ENCODE measurements around the gene BLOC1S3.
"Not testable (repeated sequence)": the region's sequence is repeated elsewhere in the genome, so short reads cannot be mapped to it uniquely, and the experiment has no call there.

Gene BLOC1S3

DNA sequence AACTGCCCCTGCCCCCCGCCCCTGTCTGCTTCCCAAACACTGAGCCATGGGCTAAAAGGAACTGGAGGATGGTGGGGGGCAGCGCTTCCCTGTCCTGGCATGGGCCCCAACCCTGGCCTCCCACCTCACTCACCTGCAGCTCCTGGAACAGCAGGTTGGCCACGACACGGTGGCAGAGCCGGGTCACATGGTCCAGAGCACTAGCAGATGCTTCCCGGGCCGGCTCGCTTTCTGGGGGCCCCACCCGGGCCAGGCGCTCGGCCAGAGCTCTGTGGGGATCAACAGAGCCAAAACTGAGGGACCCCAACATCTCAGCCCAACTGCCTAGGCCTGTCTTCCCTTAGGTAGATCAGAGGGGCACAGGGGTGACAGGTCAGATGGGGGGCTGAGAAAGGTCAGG is 46.1 kb downstream of the BLOC1S3 start:
- DNase-seq (ENCODE audit: low read depth in 2 of 2), result no peak

DNA sequence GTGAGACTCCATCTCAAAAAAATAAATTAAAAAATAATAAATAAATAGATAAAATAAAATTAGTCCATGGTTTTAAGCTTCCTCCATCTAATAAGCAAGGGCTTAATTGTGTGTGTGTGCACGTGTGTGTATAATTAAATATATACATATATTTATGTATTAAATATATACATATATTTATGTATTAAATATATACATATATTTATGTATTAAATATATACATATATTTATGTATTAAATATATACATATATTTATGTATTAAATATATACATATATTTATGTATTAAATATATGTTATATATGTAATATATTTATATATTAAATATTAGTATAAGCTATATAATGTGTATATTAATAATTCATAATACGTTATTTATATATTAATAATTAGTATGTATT is 50.5 kb downstream of the BLOC1S3 start:
- DNase-seq (ENCODE audit: low read depth in 2 of 2), result not testable (repeated sequence)
